ENCODE results near the gene TIPRL.

GRCh38 chr1:168178227-168178637, 530 bp upstream of the TIPRL start:
- TF ChIP-seq CTCF (conservative IDR thresholded peaks at IDR 0.05; ENCODE audit: low read length), result no peak
- TF ChIP-seq EZH2phosphoT487 (IDR thresholded peaks at IDR 0.05; ENCODE audit: borderline replicate concordance, low read depth, low read length), result no peak

All from OCI-LY7 (cell line).